HL-60/S4 treated with phorbol 12-myristate 13-acetate at 8.2 ng/mL for 4 days and 3 days (cell line): ENCODE measurements around the gene ORMDL2.
"Not testable (repeated sequence)": the region's sequence is repeated elsewhere in the genome, so short reads cannot be mapped to it uniquely, and the experiment has no call there.

Experiments
- in situ Hi-C: fragments of 300-500 bp; cut with MboI; formaldehyde crosslinking; loops from 2 replicates; pipeline ENCODE4 v1.15.0; 2022; ENCODE audit warnings: low sequenced_read_pairs

ORMDL2 gene

DNA sequence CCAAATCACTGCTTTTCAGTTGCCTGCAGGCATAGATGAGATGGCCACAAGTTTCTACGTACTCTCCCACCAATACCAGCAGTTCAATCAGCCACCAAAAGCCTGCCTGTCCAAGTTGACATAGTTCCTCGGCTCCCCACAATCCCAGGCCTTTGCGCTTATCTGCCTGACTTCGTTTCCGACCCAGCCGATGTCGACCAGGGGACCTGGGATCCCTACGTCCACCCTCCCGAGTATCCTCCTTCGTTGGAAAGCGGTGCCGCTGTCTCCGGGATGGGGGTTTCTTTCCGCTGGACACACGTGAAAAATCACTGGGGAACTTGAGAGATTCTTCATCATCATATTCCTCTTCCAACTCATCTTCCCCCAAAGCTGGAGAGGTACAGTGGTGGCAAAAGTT, 10.0 kb downstream of the ORMDL2 start:
- in situ Hi-C loops: no loop called here

DNA sequence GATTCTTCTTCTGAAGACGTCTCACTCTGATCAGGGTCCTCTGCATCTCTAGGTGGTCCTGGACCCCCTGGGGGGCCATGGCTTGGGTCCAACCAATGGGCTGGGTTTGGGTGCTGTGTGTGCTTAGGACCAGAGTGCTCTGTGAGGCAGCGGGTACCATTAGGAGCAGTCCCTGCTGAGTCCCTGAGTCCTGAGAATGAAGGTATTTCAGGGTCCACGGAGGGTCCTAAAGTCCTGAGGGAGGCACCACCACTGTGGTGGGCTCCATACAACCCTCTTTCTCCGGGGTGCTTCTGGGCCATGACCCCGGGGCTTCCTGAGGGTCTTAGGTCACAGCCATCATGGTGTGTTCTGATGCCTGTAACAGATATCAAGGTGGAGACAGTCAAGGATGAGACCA, 10.5 kb downstream of the ORMDL2 start:
- in situ Hi-C loops: no loop called here

DNA sequence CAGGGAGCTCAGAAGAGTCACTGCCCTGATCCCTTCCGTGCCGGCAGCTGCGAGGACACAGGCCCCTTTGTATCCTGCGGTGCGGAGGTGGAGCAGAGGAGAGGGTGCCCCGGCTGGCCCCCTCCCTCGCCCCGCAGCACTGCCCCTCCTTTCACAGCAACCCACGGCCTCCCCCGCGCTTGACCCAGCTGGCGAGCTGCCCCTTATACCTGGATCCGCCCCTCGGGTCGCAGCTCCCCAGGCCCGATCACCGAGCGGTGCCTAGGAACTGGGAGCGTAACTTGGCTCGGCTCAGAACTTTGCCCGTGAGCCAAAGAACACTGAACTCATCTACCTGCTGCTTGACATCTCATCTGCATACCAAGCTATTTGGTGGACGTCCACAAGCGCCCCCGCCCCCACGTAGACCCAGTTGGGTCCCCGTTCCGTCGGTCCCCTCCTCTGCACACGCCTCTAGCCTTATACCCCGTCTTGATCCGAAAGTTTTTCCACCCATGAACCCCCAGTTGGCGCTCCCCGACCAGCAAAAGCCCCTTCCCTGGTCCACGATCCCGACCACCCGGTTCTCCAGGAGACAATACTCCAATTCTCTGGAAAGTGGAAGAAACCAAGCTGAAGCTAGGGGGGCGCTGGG, 12.2 kb downstream of the ORMDL2 start:
- in situ Hi-C loops: no loop called here

DNA sequence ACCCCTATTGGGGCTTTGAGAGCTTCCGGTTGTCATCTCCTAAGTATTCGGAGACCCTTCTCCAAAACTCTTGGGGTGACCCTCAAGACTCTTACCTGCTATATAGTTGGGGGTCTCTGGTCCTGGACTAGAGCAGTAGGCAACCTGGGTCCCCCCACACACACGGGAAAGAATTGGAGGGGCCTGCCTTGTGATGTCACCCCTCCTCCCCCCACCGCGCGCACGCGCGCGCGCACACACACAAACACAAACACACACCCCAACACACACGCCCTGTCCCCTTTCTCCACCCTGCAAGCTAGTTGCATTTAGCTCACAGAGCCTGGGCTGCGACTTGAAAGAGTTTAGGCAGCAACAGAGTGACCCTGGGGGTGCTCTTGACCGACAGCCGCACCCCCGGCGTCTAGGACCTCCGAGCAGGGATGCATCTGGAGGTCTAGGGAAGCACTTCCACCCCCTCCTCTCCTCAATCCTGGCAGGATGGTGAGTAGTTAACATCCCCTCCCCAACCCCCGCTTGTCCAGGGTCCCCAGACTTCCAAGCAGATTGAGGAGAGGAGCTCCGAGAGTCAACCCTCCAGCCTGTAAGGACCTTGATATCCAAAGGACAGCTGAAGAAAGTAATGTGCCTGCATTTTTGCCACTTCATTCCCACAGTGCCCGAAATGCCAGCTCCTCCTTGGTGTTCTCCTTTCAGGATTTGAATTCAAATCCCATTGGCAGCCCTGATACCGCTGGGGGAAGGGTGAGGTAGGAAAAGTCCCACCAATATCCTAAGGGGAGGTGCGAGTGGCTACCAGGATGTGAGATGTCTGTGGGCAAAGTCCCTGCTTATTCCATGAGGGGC, 13.0 kb downstream of the ORMDL2 start:
- in situ Hi-C loops: no loop called here

DNA sequence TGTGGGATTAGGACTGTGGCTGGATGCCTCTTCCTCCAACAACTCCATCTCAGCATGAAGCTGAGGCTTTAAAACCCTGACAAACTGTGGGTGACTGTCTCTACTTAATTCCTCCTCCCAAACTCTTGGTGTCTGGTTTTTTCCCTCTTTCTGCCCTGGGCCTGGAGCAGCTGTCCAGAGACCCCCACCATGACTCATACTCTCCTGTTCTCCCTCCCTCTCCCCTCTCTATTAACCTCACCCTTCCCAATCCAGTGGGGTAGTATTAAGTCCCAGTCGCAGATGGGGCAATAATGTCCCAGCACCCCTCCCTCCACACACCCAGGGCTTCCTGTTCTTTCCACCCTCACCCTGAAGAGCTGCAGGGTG, 13.6 kb downstream of the ORMDL2 start:
- in situ Hi-C loops: no loop called here

DNA sequence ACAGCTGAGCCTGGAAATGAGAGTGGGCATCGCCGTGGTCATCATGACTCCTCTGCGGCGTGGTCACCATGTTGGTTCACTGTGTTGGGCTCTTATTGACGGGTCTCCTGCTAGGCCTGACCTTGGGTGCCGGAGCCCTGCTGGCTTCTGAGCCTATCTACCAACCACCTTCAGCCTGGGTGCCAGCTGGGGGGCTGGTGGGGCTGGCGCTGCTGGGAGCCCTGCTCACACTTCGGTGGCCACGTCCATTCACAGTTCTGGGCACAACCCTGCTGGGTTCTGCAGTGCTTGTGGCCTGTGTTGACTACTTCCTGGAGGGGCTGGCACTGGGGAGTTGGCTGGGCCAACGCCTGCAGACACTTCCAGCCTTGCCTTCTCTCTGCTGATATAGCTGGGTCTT, 15.2 kb downstream of the ORMDL2 start:
- in situ Hi-C loops: no loop called here

DNA sequence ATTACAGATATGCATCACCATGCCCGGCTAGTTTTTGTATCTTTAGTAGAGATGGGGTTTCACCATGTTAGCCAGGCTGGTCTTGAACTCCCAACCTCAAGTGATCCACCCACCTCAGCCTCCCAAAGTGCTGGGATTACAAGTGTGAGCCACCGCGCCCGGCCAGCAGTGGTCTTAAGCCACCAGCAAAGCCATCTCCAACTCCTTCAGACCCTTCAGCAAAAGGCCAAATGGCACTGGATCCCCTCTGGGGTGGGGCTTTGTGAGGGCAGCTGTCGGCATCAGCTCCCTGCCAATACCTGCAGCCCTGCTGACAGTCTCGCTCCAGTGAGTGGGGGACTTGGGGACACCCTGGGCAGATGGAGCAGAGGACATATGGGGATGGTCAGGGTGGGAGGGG, 16.6 kb downstream of the ORMDL2 start:
- in situ Hi-C loops: not testable (repeated sequence)

DNA sequence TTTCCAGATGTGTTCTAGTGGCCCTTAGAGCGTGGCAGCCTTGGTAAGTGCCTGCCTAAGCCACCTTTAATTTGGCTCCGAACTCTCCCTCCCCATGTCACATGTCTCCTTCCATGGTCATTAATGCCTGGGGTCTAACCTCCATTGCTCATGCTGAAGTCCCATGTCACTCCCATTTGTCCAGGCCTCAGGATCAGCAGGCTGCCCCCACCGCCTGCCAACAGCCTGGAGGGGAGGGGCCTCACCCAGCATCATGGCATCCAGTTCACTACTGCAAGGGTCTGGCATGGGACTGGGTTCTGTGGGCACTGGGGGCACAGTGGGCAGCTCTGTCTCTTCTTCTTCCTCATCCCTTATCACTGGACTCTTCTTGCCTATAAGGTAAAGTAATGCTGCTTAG, 20.5 kb downstream of the ORMDL2 start:
- in situ Hi-C loops: no loop called here

DNA sequence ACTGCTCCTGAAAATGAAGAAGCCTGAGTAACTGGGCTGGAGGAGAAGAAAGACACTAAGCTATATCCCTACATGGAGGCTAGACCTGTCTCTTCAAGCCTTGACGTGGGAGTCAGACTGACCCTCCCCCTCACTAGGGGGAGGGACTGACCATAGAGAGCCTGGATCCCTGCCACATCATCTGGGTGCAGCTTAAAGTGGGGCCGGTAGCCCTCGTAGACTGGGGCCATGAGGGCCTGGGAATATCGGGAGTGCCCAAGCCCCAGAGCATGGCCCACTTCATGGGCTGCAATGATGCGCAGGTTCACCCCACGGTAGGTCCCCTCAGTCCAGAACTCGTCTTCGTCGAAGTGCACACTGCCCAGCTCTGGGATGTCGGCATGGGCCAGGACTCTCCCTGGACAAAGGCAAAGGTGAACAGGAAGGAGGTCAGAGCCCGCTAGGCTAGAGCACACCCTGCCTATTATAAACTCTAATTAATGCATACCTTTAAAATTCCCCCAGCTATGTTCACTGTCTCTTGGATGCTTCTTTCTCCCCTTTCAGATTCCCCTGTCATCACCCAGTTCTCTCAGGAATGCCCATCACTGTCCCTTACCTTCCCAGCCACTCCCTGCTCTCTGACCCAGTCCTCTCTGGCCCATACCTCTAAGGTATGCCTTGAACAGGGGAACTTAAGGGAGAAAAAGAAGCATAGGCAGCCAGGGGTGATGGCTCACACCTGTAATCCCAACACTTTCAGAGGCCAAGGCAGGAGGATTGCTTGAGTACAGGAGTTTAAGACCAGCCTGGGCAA, 21.7 kb downstream of the ORMDL2 start:
- in situ Hi-C loops: no loop called here

DNA sequence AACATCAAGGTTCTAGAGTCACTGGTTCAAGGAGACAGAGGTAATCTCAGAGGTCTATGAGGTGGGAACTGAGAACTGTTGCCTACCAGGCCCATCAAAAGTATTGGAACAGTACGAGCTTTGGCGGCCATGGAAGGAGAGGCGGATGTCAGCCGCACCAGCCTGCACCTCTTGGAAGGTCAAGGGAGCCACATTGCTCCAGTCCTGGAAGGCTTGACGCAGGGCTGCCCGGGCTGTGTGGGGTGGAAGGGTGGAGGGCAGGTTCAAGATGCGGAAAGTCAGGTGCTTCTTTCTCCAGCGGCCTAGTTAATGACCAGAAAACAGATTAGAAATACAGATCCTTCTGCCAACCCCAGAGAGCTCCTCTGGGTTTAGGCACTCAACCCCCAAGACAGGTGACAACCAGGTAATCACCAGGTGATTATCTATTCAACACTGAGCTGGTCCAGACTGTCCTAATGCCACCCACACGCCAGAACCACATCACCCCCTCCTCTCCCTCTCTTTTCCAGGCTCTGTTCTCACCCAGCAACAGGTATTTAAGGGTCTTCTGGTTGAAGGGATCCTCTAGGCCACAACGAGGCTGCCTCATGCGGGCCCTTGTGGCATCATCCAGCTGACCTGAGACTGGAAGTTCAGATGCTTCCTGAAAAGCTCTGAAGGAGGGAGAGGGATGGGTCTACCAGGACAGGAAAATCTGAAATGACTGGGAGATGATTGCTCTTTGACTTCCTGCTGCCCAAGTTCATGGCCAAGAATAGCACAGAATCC, 22.9 kb downstream of the ORMDL2 start:
- in situ Hi-C loops: no loop called here

DNA sequence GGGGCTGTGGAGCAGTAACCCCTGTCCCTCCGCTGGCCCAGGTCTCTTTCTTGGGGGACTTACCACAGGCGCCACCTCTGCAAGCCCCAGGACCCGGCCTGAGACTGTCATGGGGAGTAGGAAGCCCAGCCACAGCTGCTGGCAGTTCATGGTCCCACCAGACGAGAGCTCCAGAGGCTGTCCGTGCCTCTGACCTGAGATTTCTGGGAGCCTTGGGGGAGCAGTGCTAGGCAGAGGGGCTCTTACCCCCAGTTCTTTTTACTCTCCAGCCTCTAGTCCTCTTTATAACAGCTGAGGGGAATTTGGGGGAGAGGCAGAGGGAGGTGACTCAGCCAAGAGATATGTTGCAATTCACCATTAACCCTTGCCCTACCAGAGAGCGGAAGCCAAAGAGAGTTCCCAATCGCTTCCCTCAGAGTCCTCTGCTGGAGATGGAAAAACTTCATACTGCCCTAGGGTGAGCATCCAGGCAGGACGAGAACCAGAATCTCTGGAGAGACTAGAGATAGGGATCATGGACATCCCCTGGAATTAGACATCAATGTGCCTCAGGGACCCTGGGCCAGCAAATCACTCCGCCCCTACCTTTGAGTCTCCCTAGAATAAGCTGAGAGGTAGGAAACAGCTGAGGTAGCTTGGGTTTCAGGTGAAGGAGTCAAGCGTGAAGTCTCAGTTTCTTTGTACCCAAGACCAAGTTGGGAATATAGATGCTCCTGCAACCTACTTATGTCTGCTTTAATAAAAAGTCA, 25.0 kb downstream of the ORMDL2 start, which contains the start of gene MMP19:
Gene MMP19, minus strand, starts transcription at position 256 of the 749 bp plus-strand sequence. Its CDS starts 106 bp downstream, at position 150.
- in situ Hi-C loops: no loop called here

DNA sequence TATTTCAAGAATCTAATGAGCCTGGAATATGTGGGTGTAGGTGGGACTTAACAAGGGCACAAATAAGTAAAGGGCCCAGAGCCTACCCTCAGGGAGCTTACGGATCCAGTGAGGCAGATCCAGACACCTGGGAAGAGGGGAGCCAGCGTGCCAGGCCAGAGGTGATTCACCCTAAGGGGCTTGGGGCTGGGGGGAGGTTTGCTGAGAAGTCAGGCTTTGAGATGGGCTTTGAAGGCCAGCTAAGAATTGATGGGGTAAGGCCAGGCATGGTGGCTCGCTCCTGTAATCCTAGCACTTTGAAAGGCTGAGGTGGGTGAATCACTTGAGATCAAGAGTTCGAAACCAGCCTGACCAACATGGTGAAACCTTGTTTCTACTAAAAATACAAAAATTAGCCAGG, 25.6 kb downstream of the ORMDL2 start:
- in situ Hi-C loops: no loop called here

DNA sequence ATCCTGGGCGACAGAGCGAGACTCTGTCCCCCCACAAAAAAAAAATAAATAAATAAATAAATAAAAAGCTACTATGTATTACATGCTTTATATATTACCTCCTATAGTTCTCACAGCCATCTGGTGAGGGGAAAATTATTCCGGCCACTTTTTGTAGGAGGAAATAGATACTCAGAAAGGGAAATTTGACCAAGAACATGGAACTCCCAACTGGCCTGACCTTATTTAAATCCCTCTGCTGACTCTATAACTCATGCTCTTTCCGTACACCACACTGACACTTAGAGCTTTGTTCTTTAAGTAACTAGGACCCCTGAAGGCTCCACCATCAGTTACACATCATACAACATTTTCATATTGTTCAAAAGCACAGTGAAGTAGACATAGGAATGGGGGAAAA, 27.1 kb downstream of the ORMDL2 start:
- in situ Hi-C loops: no loop called here

DNA sequence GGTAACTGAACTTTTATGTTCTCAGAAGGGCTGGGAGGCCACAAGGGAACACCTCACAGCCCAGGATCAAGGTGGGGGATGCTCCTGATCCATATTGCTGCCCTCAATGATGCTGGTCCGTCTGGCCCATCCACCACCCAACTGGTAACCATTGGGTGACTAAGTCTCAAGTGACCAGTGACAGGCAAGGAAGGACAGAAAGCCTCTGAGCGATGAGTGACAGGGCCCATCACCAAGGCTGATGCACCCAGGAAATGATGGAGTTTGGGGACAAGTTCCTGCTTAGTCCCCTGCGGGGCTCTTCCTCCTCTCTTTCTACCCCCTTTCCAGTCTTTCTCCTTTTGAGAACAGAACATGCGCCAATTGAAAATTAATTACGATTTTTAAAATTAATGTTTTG, 27.5 kb downstream of the ORMDL2 start:
- in situ Hi-C loops: no loop called here

DNA sequence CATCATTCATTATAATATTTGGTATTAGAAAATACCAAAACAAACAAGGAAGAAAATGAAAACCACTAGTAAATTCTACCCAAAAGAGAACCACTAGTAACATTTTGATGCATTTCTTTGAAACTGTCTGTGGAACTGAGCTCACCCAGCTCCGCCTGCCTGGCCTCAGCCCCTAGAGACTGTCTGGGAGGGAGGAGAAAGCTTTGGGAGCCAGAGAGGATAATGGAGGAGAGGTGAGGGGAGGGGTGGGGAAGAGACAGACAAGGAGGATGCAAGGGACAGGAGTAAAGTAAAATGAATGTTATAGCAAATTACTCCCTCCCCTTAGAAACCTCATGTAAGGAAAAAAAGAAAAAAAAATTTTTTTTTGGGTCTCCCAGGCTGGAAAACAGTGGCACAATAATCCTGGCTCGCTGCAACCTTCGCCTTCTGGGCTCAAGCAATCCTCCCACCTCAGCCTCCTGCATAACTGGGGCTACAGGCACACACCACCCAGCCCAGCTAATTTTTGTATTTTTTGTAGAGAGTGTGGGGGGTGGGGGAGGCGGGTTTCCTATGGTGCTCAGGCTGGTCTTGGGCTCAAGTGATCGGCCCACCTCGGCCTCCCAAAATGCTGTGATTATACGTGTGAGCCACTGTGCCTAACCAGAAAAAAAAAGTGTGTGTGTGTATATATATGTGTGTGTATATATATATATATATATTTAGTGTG, 28.1 kb downstream of the ORMDL2 start:
- in situ Hi-C loops: no loop called here

DNA sequence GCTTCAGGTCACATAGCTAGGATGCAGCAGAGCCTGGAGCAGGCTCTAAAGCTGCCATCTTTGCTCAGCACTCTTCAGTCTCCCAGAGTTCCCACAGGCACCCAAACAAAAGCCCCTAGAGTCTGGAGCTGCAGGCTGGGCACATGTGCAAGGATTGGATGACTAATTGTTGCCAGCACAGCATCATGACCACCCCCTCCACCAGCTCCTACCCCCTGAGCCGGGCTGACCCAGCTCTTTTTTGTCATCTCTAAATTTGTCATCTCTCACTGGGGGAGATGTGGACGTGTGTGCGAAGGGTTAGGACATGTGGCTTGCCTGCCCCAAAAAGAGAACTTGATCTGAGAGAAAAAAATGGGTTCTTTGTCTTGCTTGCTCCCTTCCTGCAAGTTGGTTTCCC, 29.2 kb downstream of the ORMDL2 start:
- in situ Hi-C loops: no loop called here

DNA sequence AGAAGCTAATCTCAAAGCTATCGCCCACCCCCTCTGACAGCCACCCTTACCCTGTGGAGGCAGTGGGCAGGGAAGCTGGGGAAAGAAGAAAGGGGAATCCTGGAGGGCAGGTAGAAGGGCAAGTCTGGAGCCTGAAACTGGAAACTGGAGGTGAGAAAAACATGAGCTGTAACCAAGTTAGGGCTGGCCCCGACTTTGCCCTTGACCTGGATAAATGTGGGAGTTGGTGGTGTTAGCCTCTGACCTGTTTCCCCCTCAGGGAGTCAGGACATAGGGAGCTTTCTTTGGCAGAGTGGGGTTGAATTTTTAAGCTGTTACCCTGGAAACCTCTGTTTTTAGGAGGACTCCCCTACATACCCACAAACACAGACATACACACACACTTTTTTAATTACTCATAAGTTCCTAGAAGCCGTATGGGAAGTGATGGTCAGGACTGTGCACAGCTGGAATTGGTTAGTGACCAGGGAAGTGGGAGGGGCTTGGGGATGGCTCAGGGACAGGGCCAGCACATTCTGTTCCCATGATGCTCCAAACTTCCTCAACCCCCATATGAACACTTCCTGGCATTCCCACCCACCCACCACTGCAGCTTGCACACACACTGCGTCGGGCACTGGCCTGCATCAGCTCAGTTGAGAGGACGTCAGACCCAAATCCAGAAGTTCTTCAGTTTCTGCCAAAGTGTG, 29.9 kb downstream of the ORMDL2 start:
- in situ Hi-C loops: no loop called here

DNA sequence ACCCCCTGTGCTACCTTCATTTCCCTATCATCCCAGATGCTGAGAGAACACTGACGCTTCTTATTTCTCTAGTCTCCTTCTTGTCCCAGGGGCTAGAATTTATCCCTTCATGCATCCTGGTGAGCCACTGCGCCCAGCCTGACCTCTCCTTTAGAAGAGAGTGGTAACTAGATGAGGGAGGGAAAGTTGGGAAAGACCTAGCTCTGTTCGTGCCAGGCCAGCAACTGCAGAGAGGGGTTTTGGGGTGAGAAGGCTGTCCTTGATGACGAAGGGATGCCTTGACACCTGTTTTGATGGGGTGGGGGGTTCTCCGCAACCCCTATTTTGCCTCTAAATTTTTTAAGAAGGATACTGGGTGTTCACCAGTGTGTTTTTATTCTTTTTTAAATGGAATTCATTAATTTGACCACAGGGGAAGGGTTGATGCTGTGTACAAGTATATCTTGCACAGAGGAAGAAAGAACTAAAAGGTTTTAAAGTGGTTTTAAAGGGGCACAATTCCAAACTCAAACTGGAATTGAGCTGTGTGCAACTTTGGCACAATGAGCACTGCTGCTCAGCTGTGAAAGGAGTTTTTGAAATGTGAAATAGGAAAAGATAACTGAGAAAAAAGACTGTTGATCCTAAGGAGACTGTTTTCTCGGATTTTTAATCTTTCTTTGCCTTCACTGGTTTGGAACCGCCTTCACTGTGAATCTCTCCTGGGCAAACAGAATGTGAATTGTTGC, 31.9 kb downstream of the ORMDL2 start:
- in situ Hi-C loops: no loop called here
